Esophagus (tissue), 2 donors: ENCODE results near the gene MARCKS. TPM values are rescaled to one million over a fixed set of nuclear protein-coding genes. Genes with fewer than 3 reads are reported as not detected.

Experiments
- H3K27ac ChIP-seq, 2 donors: one replicate each; pipeline ENCODE4 v1.5.1; 2013; ENCODE audit warnings: low read depth in 2 of 2, mild to moderate bottlenecking in 2 of 2, inconsistent platforms in 1 of 2, low read length in 1 of 2, moderate library complexity in 1 of 2
- H3K27me3 ChIP-seq, 2 donors: one replicate each; pipeline ENCODE4 v1.6.1; 2013; ENCODE audit warnings: low read length in 2 of 2, control low read depth in 1 of 2, mild to moderate bottlenecking in 1 of 2; ENCODE audit not compliant: insufficient read depth in 2 of 2, control insufficient read depth in 1 of 2
- H3K36me3 ChIP-seq, 2 donors: one replicate each; pipeline ENCODE4 v1.6.1; 2013; ENCODE audit warnings: low read length in 1 of 2; ENCODE audit not compliant: control insufficient read depth in 2 of 2, insufficient read depth in 2 of 2
- H3K4me1 ChIP-seq, 2 donors: one replicate each; pipeline ENCODE4 v1.6.1; 2013; ENCODE audit warnings: low read length in 1 of 2; ENCODE audit not compliant: control insufficient read depth in 2 of 2, insufficient read depth in 2 of 2
- H3K4me3 ChIP-seq, 2 donors: one replicate each; pipeline ENCODE4 v1.5.1; 2013; ENCODE audit warnings: low read length in 2 of 2, mild to moderate bottlenecking in 2 of 2, low read depth in 1 of 2, moderate library complexity in 1 of 2
- H3K9me3 ChIP-seq, 2 donors: one replicate each; pipeline ENCODE4 v1.6.1; 2013; ENCODE audit warnings: mild to moderate bottlenecking in 2 of 2, low read depth in 1 of 2, low read length in 1 of 2, moderate library complexity in 1 of 2; ENCODE audit not compliant: control insufficient read depth in 2 of 2, insufficient read depth in 1 of 2
- WGBS, 2 donors: extraction: QIAGEN DNeasy Blood & Tissue Kit; methylation state at CpG; one replicate each; pipeline ENCODE4 v1.1.7; 2013; 5-methylcytosine and 5-hydroxymethylcytosine counted together
- polyA plus RNA-seq, 2 donors: library from polyadenylated mRNA; stranded (reverse); fragments of 200-250 nt; gene quantifications; one replicate each; pipeline ENCODE4 v1.2.3, GENCODE V29; 2013
- donor health status: healthy with polysubstance abuse.
- donor health status: Bipolar disorder and iron deficiency.

The MARCKS gene
- polyA plus RNA-seq, 2 donors, result 27.9 to 33.0 TPM

DNA sequence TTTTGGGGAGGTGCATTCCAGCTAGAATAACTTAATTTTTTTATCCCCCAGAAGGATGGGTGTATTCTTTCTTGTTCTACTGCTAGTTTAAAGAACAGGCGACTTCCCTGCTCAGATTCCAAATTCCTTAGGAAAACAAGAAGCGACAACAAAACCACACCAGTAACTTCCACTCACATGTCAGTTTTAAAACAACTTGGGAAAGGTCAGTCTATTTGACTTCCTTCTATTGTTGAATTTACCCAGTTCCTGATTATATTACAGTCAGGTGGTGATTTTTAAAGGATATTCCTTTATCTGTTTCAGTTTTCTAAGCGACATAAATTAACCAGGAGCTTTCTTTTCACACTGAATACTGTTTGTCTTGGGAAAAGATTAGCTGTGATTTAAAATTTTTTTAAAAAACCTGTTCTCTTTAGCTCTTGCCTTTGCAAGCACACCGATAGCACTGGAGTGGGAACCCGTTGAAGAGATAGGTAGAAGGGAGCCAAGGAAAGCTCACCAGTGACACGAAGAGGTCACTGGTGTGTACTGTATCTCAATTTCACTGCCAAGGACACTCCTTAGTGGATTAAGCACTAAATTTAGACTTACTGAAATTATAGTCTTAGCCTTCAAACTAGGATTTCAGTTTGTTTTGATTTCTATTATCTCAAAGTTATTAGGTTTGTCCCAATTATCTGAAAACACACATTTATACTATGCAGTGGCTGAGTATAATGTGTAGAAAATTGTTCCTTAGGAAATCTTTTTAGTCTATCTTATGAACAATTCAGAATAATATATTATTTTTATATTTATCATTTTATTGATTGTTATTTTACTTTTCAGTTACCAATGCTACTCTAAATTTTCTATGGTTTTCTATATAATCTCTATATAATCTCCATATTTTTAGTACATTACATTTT, 22.3 kb downstream of the MARCKS start:
- Histone ChIP-seq H3K4me1 (no peaks in the 10 kb centered on the region), H3K9me3 (no peaks in the 10 kb centered on the region), H3K27me3 (no peaks in the 10 kb centered on the region), H3K4me3 (no peak overlapping the region), H3K36me3 (no peaks in the 10 kb centered on the region), H3K27ac (no peak overlapping the region)
- WGBS, 2 donors, result 16 to 20% methylated on average over 6 of the region's 6 CpGs

DNA sequence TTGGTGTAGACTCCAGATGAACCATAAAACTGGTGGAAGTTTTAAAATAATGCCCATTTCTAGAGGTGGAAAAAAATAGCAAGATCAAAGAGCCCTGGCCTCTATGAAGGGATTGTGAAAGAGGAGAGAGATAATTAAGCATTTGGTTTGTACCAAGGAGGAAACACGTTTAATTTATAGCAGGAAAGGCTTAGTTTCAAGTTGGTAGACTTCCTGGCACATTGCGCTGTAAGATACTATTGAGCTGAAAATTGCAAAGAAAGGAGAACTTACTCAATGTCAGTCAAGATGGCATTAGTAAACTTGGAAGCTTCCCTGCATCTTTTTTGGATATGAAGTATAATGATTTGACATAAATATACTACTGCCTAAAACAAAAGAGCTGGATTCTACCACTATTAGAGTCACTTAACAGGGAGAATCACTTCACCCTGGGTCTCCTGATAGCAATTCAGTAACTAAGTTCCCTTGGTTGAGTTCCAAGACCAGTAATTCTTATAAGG, 24.4 kb downstream of the MARCKS start:
- Histone ChIP-seq H3K36me3 (no peaks in the 10 kb centered on the region), H3K4me1 (no peaks in the 10 kb centered on the region), H3K27ac (no peak overlapping the region), H3K4me3 (no peak overlapping the region), H3K9me3 (no peaks in the 10 kb centered on the region), H3K27me3 (no peaks in the 10 kb centered on the region)
- 40 to 51% methylated on average over 2 of the region's 2 CpGs for WGBS, 2 donors

DNA sequence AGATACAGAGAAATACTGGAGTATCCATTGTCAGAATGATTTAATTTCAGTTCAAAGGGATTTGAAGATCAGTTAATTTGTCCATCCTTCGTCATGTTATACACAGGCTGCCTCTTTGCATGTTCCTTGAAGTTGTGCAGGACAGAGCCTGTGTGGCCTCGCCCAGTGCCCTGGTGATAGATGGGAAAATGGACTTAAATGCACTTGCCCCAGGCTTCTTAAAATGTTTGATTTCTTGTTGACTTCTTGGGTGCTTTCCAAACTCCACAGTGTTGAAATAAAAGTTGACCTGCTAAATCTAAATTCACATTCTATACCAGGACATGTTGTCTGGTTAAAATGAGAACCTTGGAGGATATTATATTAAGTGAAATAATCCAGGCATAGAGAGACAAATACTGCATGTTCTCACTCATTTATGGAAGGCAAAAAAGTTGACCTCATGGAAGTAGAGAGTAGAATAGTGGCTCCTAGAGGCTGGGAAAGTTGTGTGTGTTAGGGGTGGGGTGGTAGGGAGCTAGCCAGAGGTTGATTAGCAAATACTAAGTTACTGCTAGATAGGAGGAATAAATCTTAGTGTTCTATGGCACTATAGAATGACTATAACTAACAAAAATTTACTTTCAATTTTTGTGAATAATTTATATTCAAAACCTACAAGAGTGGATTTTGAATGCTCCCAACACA, 25.3 kb downstream of the MARCKS start:
- Histone ChIP-seq H3K36me3 (no peaks in the 10 kb centered on the region), H3K27ac (no peak overlapping the region), H3K4me1 (no peaks in the 10 kb centered on the region), H3K4me3 (no peak overlapping the region), H3K27me3 (no peaks in the 10 kb centered on the region), H3K9me3 (no peaks in the 10 kb centered on the region)
- WGBS, 2 donors, result 48 to 64% methylated on average over 2 of the region's 2 CpGs

DNA sequence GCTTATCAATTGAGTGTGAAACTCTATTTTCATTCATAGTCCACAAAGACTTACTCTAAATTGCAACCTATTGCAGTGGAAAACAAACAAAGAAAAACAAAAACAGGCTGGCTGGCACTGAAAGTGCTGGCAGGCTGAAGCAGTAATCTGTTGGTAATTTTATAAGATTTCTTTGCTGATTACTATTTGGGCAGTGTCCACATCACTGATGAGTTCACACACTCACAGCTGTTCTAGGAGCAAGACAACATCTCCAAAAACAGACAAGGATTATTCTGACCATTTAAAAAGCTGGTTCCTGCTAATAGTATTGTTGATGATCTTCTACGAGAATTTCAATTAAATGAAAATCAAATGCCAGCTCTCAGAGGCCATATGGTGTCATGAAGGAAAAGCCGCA, 26.9 kb downstream of the MARCKS start:
- H3K27me3 ChIP-seq, result no peaks in the 10 kb centered on the region
- H3K27ac ChIP-seq, result no peak overlapping the region
- no peak overlapping the region for H3K4me3 ChIP-seq
- no peaks in the 10 kb centered on the region for H3K9me3 ChIP-seq
- H3K36me3 ChIP-seq, result no peaks in the 10 kb centered on the region
- WGBS, 2 donors, result 83 to 90% methylated on average over 2 of the region's 2 CpGs
- H3K4me1 ChIP-seq, result no peaks in the 10 kb centered on the region

DNA sequence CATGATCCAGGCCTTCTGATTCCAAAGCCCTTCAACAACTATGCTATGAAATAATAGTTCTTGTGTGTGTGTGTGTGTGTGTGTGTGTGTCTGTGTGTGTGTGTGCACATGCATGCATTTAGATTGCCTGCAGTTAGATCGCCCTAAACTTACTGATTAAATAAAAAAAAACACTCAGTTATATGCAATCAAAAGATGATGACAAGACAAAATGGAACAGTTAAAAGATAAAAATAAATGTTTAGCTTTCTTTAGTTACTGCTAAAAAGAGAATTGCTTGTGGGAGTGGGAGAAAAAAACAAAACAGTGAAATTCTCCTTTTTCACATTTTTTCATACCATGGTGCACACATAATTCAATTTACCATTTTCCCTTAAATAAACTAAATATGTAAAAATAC, 29.4 kb downstream of the MARCKS start:
- H3K4me3 ChIP-seq, result no peak overlapping the region
- no peaks in the 10 kb centered on the region for H3K36me3 ChIP-seq
- H3K4me1 ChIP-seq, result no peaks in the 10 kb centered on the region
- 88 to 92% methylated on average over 1 of the region's 1 CpG for WGBS, 2 donors
- no peaks in the 10 kb centered on the region for H3K27me3 ChIP-seq
- H3K9me3 ChIP-seq, result no peaks in the 10 kb centered on the region
- H3K27ac ChIP-seq, result no peak overlapping the region

DNA sequence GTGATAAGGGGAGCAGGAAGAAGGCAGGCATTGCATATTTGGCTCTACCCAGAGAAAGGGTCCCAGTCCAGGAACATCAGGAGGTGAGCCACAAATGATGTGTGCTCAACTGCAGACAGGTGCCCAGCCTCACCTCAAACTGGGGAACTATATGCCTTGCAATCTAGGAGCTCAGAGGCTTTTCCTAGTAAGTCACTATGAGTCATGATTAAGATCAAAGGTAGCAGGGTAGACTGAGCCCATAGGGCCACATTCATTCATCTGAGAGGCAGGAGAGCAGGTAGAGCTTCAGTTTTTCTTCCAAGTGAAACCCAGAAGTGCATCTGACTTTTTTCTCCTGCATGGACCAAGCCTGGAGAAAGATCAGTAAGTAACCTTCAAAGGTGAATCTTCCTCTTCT, 31.3 kb downstream of the MARCKS start:
- Histone ChIP-seq H3K4me1 (no peaks in the 10 kb centered on the region), H3K4me3 (no peak overlapping the region), H3K36me3 (no peaks in the 10 kb centered on the region), H3K9me3 (no peaks in the 10 kb centered on the region), H3K27me3 (no peaks in the 10 kb centered on the region), H3K27ac (no peak overlapping the region)

DNA sequence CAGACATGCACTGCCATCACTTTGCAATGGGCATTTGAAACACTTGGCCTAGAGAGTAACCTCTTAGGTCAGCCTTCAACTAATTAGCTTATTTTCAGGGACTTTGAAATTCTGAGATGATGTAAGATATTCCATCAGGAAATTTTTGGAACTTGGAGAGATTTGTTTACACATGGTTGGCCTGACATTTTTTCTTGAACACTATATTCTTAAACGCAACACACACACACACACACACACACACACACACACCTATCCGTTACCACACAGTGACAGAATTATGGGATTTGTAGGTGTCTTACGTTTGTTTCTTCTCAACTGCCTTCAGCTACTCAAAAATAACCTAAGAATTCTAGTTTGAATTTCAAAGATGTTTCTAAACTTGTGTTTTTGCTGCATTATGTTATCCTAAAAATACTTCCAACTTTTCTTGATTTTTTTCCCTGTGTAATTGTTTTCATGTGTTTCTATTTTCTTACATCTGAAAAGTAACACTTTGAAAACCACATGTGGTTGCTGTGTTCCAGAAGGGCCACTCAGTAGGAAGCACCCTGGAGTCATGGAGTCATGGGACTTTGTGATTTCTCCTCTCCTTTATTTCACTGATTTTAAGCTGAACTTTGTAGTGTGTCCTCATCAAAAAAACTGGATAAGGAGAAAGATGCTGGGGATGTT, 31.9 kb downstream of the MARCKS start:
- no peak overlapping the region for H3K4me3 ChIP-seq
- H3K27ac ChIP-seq, result no peak overlapping the region
- no peaks in the 10 kb centered on the region for H3K27me3 ChIP-seq
- WGBS, 2 donors, result 81 to 86% methylated on average over 3 of the region's 3 CpGs
- H3K9me3 ChIP-seq, result no peaks in the 10 kb centered on the region
- no peaks in the 10 kb centered on the region for H3K36me3 ChIP-seq
- H3K4me1 ChIP-seq, result no peaks in the 10 kb centered on the region

DNA sequence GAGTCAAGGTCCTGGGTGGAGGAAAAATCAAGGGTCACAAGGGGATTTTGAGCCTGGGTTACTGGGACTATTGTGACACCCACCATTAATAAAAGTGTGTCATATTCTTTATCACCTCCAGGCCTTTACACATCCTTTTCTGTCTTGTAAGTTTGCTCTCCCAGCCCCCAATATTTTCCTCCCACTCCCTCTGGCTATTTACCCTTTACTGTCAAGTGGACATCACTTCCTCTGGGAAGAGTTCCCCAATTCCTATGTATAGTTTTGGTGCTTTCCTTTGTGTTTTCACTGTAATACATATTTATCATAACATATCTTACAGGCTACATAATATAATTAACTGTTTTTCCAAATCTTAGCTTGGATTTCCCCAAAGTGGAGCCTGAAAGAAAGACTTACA, 36.3 kb downstream of the MARCKS start:
- no peaks in the 10 kb centered on the region for H3K4me1 ChIP-seq
- H3K27ac ChIP-seq, result no peak overlapping the region
- no peaks in the 10 kb centered on the region for H3K9me3 ChIP-seq
- no peak overlapping the region for H3K4me3 ChIP-seq
- no peaks in the 10 kb centered on the region for H3K27me3 ChIP-seq
- H3K36me3 ChIP-seq, result no peaks in the 10 kb centered on the region

DNA sequence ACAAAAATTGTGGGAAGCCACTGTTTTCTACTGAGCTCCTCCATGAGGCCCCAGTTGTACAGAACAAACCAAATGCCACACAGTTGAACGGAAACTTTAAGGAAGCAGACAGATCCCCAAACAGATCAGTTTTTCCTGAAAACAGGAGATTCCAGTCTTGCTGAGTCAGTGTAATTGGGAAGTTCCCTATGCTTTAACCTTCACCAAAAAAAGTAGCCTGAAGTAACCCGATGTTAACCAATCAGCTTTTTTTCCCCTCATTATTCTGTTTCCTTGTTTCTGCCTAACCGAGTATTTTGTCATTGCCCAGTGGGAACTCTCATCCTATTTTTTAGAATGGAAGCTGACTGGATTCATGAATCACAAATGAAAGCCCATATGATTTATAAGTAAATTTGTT, 36.7 kb downstream of the MARCKS start:
- Histone ChIP-seq H3K4me3 (no peak overlapping the region), H3K27ac (no peak overlapping the region), H3K36me3 (no peaks in the 10 kb centered on the region), H3K4me1 (no peaks in the 10 kb centered on the region), H3K27me3 (no peaks in the 10 kb centered on the region), H3K9me3 (no peaks in the 10 kb centered on the region)
- 75 to 76% methylated on average over 3 of the region's 3 CpGs for WGBS, 2 donors
